ENCODE measurements around the gene PRDM16.

The PRDM16 gene

GRCh38 chr1:3390291-3390690, 321.3 kb downstream of the PRDM16 start:
- TF ChIP-seq, protein P1, sequence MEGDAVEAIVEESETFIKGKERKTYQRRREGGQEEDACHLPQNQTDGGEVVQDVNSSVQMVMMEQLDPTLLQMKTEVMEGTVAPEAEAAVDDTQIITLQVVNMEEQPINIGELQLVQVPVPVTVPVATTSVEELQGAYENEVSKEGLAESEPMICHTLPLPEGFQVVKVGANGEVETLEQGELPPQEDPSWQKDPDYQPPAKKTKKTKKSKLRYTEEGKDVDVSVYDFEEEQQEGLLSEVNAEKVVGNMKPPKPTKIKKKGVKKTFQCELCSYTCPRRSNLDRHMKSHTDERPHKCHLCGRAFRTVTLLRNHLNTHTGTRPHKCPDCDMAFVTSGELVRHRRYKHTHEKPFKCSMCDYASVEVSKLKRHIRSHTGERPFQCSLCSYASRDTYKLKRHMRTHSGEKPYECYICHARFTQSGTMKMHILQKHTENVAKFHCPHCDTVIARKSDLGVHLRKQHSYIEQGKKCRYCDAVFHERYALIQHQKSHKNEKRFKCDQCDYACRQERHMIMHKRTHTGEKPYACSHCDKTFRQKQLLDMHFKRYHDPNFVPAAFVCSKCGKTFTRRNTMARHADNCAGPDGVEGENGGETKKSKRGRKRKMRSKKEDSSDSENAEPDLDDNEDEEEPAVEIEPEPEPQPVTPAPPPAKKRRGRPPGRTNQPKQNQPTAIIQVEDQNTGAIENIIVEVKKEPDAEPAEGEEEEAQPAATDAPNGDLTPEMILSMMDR (conservative IDR thresholded peaks at IDR 0.05) = no peak
- TF ChIP-seq ZFX (IDR thresholded peaks at IDR 0.05) = no peak
- no peak overlapping the region for H3K27ac ChIP-seq

DNA sequence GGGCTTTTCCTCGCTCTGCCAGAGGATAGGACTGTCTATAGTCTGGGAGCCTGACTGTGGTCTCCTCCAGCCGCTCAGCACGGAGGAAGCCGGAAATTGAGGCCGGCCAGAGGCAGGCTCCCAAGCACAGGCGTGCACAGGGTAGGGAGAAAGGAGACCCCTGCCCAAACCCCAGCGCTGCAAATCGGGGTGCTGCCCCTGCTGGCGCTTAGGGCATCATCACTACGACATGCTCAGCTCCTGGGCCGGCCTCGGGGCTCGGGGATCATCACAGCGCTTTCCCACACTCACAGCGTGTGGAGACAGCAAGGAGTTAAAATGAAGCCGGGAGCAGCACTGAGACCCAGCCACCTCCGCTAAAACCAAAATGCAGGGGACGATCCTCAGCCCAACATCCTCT, 322.7 kb downstream of the PRDM16 start:
- no peak for TF ChIP-seq ZFX (IDR thresholded peaks at IDR 0.05)
- TF ChIP-seq, protein P1 (conservative IDR thresholded peaks at IDR 0.05) = no peak
- no peak overlapping the region for H3K27ac ChIP-seq

DNA sequence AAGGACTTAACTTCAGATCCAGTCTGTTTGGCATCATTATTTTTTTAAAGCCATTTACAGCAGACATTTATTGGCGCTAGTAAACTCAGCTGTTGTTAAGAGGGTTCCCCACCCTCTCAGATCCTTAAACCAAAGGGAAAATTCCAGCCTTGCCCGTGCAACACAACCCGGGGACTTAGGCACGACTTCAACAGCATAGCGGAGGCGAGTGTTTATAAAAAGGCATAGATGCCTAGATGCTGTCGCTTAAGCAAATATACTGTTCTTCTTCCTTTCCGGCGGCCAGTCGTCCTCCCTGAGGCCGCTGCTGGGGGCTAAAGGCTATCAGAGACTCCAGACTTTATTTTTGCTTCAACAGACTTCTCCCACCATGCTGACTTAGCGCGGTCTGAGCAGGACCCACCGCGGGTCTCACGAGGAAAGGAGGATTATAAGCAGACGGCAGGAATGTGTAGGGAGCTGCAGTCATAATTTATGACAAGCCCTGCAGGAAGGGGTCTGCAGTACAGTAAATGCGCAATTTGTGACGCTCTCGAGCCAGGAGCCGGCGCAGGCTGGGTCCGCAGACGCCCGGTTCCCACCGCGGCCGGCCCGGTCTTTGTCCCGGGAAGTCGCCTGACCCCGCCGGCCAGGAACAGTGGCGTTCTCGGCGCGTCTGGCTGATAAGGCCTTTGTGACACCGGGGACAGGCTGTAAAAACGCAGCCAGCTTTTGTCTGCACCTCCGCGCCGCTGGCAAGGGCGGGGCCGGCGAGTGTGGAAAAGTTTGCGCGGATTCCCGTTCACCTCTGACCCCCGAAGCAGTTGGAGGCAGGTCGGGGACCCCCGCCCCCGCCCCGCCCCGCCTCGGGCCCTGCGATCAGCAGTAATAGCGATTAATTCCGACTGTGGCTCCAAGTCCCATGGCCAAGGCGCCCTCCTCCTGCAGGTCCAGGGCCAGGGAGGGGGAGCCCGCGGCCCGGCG, 324.3 kb downstream of the PRDM16 start:
- no peak for TF ChIP-seq ZFX (IDR thresholded peaks at IDR 0.05)
- TF ChIP-seq, protein P1 (conservative IDR thresholded peaks at IDR 0.05) = no peak
- no peak overlapping the region for H3K27ac ChIP-seq

GRCh38 chr1:3393987-3394920, 325.3 kb downstream of the PRDM16 start:
- no peak overlapping the region for H3K27ac ChIP-seq
- TF ChIP-seq, protein P1 (conservative IDR thresholded peaks at IDR 0.05) = no peak
- TF ChIP-seq ZFX (IDR thresholded peaks at IDR 0.05) = no peak

- no peak overlapping the region for H3K27ac ChIP-seq
- TF ChIP-seq, protein P1 (conservative IDR thresholded peaks at IDR 0.05) = no peak
- TF ChIP-seq ZFX (IDR thresholded peaks at IDR 0.05) = no peak
These were observed 327.4 kb downstream of the PRDM16 start for GRCh38 chr1:3396411-3396810.

DNA sequence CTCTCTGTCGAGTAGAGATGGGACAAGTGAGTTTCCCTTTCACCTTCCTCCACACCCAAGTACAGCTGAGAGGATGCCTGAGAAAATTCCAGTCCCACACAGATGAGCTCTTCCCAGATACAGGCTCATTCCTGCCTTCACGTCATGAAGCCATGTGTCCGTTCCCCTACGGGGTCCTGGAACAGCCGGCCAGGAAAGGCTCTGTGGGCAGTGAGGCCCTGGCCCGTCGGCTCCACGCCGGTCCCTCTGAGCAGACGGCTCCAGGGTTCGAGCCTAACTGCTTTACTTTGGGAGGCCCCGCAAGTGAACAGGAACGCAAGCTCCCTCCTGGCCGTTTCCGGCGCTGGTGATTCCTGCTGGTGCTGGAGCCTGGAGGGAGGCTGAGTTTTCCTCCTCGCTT, 328.3 kb downstream of the PRDM16 start:
- TF ChIP-seq ZFX (IDR thresholded peaks at IDR 0.05) = no peak
- TF ChIP-seq, protein P1 (conservative IDR thresholded peaks at IDR 0.05) = no peak
- no peak overlapping the region for H3K27ac ChIP-seq

Data from C4-2B (cell line).